CD4-positive, alpha-beta T cell (primary cell): ENCODE results near the gene ELFN1. TPM values are rescaled to one million over a fixed set of nuclear protein-coding genes. Genes with fewer than 3 reads are reported as not detected.
A peak's percentile ranks its signal among the peaks of the same experiment; 100 is the strongest.

Source experiments
- ATAC-seq: fragments of 200-7000 bp; cut with Tn5 transposase; one replicate; pipeline ENCODE4 v1.10.0; 2022; ENCODE audit warnings: mild to moderate bottlenecking; ENCODE audit not compliant: poor library complexity
- CTCF ChIA-PET: fragments of 350-600 bp; sonication (Branson Sonifier 250); formaldehyde crosslinking; loops from one replicate; lab custom pipeline; 2021; ENCODE audit warnings: antibody characterized with exemption, inconsistent platforms; lab: Charles Lee
- POLR2A ChIA-PET: fragments of 350-600 bp; sonication (Branson Sonifier 250); formaldehyde crosslinking; loops from one replicate; lab custom pipeline; 2021; ENCODE audit warnings: antibody characterized with exemption, inconsistent platforms; lab: Charles Lee
- DNase-seq, 14 experiments: peaks; one replicate each; pipeline ENCODE4 v3.0.0-alpha.2; 2013 to 2020; ENCODE audit warnings: mixed read lengths in 2 of 14
- H3K27ac ChIP-seq, 2 donors: one replicate each; pipeline versions ENCODE4 v1.5.1 to v1.7.0; 2013; ENCODE audit warnings: low read length in 2 of 2, low read depth in 1 of 2, mild to moderate bottlenecking in 1 of 2
- H3K27me3 ChIP-seq, 2 experiments: 1 replicate in 1 of 2; 2 replicates in 1 of 2; pipeline versions ENCODE4 v1.6.1 to v1.7.0; 2013; ENCODE audit warnings: low read length in 2 of 2, control low read depth in 1 of 2, mild to moderate bottlenecking in 1 of 2, moderate library complexity in 1 of 2; ENCODE audit not compliant: insufficient read depth in 2 of 2, control insufficient read depth in 1 of 2
- H3K36me3 ChIP-seq: one replicate; pipeline ENCODE4 v1.6.1; 2013; ENCODE audit warnings: low read length, control low read depth; ENCODE audit not compliant: insufficient read depth
- H3K4me1 ChIP-seq: one replicate; pipeline ENCODE4 v1.6.1; 2013; ENCODE audit warnings: low read length, control low read depth; ENCODE audit not compliant: insufficient read depth
- H3K4me3 ChIP-seq: one replicate; pipeline ENCODE4 v1.5.1; 2013; ENCODE audit warnings: mild to moderate bottlenecking, low read length, moderate library complexity
- H3K9me3 ChIP-seq, 2 experiments: 1 replicate in 1 of 2; 2 replicates in 1 of 2; pipeline versions ENCODE4 v1.6.1 to v1.7.0; 2013; ENCODE audit warnings: low read length in 2 of 2, mild to moderate bottlenecking in 2 of 2, control low read depth in 1 of 2, moderate library complexity in 1 of 2; ENCODE audit not compliant: control insufficient read depth in 1 of 2, insufficient read depth in 1 of 2
- H3K27ac Mint-ChIP-seq: one replicate; pipeline ENCODE4 v1.8.0; 2020; ENCODE audit warnings: mixed read lengths
- H3K27me3 Mint-ChIP-seq: one replicate; pipeline ENCODE4 v1.8.0; 2021; ENCODE audit warnings: mixed read lengths
- H3K36me3 Mint-ChIP-seq: one replicate; pipeline ENCODE4 v1.8.0; 2021; ENCODE audit warnings: low read depth, mixed read lengths
- H3K4me1 Mint-ChIP-seq: one replicate; pipeline ENCODE4 v1.8.0; 2021; ENCODE audit warnings: low read depth, mixed read lengths
- H3K4me3 Mint-ChIP-seq: one replicate; pipeline ENCODE4 v1.8.0; 2020; ENCODE audit warnings: mild to moderate bottlenecking, mixed read lengths
- H3K9me3 Mint-ChIP-seq: one replicate; pipeline ENCODE4 v1.8.0; 2020; ENCODE audit warnings: mixed read lengths
- CTCF ChIP-seq: fragments of 200-600 bp; IDR thresholded peaks from one replicate; pipeline ENCODE4 v1.8.0; 2022; ENCODE audit warnings: antibody characterized with exemption, mild to moderate bottlenecking
- intact Hi-C, 2 experiments: fragments of 100-400 bp; cut with DNase I in 1 of 2; cut with micrococcal nuclease in 1 of 2; formaldehyde crosslinking; loops; one replicate each; pipeline versions ENCODE4 v1.15.1 to v1.9.0; 2023 to 2025; cut with DNase I, micrococcal nuclease
- total RNA-seq, 174 experiments: library from RNA in 2 of 174; stranded (reverse) in 2 of 174; gene quantifications; one replicate each; pipeline ENCODE4 v1.2.3 and lab custom pipeline; 2021 to 2026

ELFN1 gene
- total RNA-seq, 2 experiments from 2014 or later: not detected

- no peaks in the 10 kb centered on the region for H3K36me3 Mint-ChIP-seq
- no peaks in the 10 kb centered on the region for H3K27me3 Mint-ChIP-seq
- no peak overlapping the region for H3K27ac Mint-ChIP-seq
- H3K27ac ChIP-seq: no peak overlapping the region
- H3K4me3 Mint-ChIP-seq: no peak overlapping the region
- no peaks in the 10 kb centered on the region for H3K4me1 Mint-ChIP-seq
- peaks cover 10 to 34% of the 10 kb centered on the region in 2 experiments for H3K9me3 ChIP-seq
- ChIA-PET CTCF (no interaction called here), POLR2A (no interaction called here)
- no peak for ATAC-seq
- H3K4me3 ChIP-seq: no peak overlapping the region
- no peaks in the 10 kb centered on the region for H3K36me3 ChIP-seq
- TF ChIP-seq CTCF: no peak
- DNase-seq: no peak
- no peaks in the 10 kb centered on the region for H3K9me3 Mint-ChIP-seq
- H3K4me1 ChIP-seq: no peaks in the 10 kb centered on the region
- peaks cover 0 to 5% of the 10 kb centered on the region in 2 experiments for H3K27me3 ChIP-seq
- intact Hi-C loops: no loop called here
Measured at GRCh38 chr7:1709281-1709680, 39.2 kb downstream of the ELFN1 start.

GRCh38 chr7:1709900-1710299, 39.8 kb downstream of the ELFN1 start:
- CTCF ChIA-PET: no interaction called here
- Histone ChIP-seq H3K27me3 (peaks cover 0 to 3% of the 10 kb centered on the region in 2 experiments), H3K4me3 (no peak overlapping the region), H3K36me3 (no peaks in the 10 kb centered on the region), H3K27ac (no peak overlapping the region), H3K4me1 (no peaks in the 10 kb centered on the region), H3K9me3 (peaks cover 10 to 32% of the 10 kb centered on the region in 2 experiments)
- no peak for ATAC-seq
- Mint-ChIP-seq H3K4me1 (no peaks in the 10 kb centered on the region), H3K27ac (no peak overlapping the region), H3K9me3 (no peaks in the 10 kb centered on the region), H3K4me3 (no peak overlapping the region), H3K36me3 (no peaks in the 10 kb centered on the region), H3K27me3 (no peaks in the 10 kb centered on the region)
- TF ChIP-seq CTCF: peak; percentile 33
- intact Hi-C loops: no loop called here
- DNase-seq: no peak
- POLR2A ChIA-PET: no interaction called here

GRCh38 chr7:1710936-1711335, 40.9 kb downstream of the ELFN1 start:
- no peak overlapping the region for H3K27ac ChIP-seq
- no peak for ATAC-seq
- intact Hi-C loops: no loop called here
- no peaks in the 10 kb centered on the region for H3K4me1 Mint-ChIP-seq
- DNase-seq: no peak
- no peaks in the 10 kb centered on the region for H3K36me3 ChIP-seq
- H3K27me3 ChIP-seq: peaks cover 0 to 3% of the 10 kb centered on the region in 2 experiments
- H3K9me3 Mint-ChIP-seq: no peaks in the 10 kb centered on the region
- no peaks in the 10 kb centered on the region for H3K4me1 ChIP-seq
- no peak overlapping the region for H3K4me3 Mint-ChIP-seq
- no peak for TF ChIP-seq CTCF
- ChIA-PET CTCF (no interaction called here), POLR2A (no interaction called here)
- H3K4me3 ChIP-seq: no peak overlapping the region
- H3K27me3 Mint-ChIP-seq: no peaks in the 10 kb centered on the region
- H3K27ac Mint-ChIP-seq: no peak overlapping the region
- peaks cover 10 to 32% of the 10 kb centered on the region in 2 experiments for H3K9me3 ChIP-seq
- no peaks in the 10 kb centered on the region for H3K36me3 Mint-ChIP-seq
